Measurements from ENCODE around the gene CD109. TPM values are rescaled to one million over a fixed set of nuclear protein-coding genes. Genes with fewer than 3 reads are reported as not detected.

Gene CD109
- total and polyA plus RNA-seq, 2 of the 8 experiments (the other 6 are each of a cell fraction or from before 2014, with no cell fraction given): 1.4 to 5.3 TPM

- TF ChIP-seq JUN (IDR thresholded peaks at IDR 0.05; ENCODE audit: low read depth, low read length): no peak
- no peak for TF ChIP-seq POU5F1 (IDR thresholded peaks at IDR 0.05; ENCODE audit: low read depth, low read length)
Measured at GRCh38 chr6:73649783-73650182, 46.2 kb upstream of the CD109 start (continued).

Measured in H1 (cell line).